HepG2 (cell line): ENCODE measurements around the gene SNAPC4. TPM values are rescaled to one million over a fixed set of nuclear protein-coding genes. Genes with fewer than 3 reads are reported as not detected.

Experiments used
- ARNT ChIP-seq: fragments of 450-650 bp; IDR thresholded peaks from 2 replicates; pipeline ENCODE4 v1.6.1; 2017
- BATF2 ChIP-seq: sonication (generic); formaldehyde crosslinking; IDR thresholded peaks from 2 replicates; pipeline ENCODE4 v1.8.0; 2022; ENCODE audit warnings: mild to moderate bottlenecking, missing genetic modification reagents, moderate library complexity
- CHCHD3 ChIP-seq: sonication (generic); formaldehyde crosslinking; IDR thresholded peaks from 2 replicates; pipeline ENCODE4 v1.8.0; 2022; ENCODE audit warnings: mild to moderate bottlenecking, missing genetic modification reagents, moderate library complexity
- DMAP1 ChIP-seq: IDR thresholded peaks from 2 replicates; pipeline ENCODE4 v1.6.1; 2016
- DZIP1 ChIP-seq: sonication (generic); formaldehyde crosslinking; IDR thresholded peaks from 2 replicates; pipeline ENCODE4 v1.5.0; 2020; ENCODE audit warnings: mild to moderate bottlenecking, missing genetic modification reagents
- FOXO1 ChIP-seq: sonication (generic); formaldehyde crosslinking; IDR thresholded peaks from 2 replicates; pipeline ENCODE4 v1.4.0; 2020; ENCODE audit warnings: missing genetic modification reagents
- GTF2F1 ChIP-seq: fragments of 150-350 bp; IDR thresholded peaks from 2 replicates; pipeline ENCODE4 v1.6.1; 2014; ENCODE audit warnings: low read length
- KAT7 ChIP-seq: IDR thresholded peaks from 2 replicates; pipeline ENCODE4 v1.6.1; 2018; ENCODE audit warnings: borderline replicate concordance, missing compliant biosample characterization
- NFYC ChIP-seq: IDR thresholded peaks from 2 replicates; pipeline ENCODE4 v1.6.1; 2016; ENCODE audit warnings: missing genetic modification reagents, missing compliant biosample characterization
- NONO ChIP-seq, 2 experiments: fragments of 450-650 bp in 1 of 2; sonication (generic) in 1 of 2; formaldehyde crosslinking in 1 of 2; IDR thresholded peaks in 1 of 2; conservative IDR thresholded peaks in 1 of 2; 2 replicates each; pipeline versions ENCODE4 v1.6.1 to v1.8.0; 2017 to 2022; ENCODE audit warnings: mild to moderate bottlenecking in 1 of 2, missing genetic modification reagents in 1 of 2, moderate library complexity in 1 of 2
- ONECUT2 ChIP-seq: sonication (generic); formaldehyde crosslinking; IDR thresholded peaks from 2 replicates; pipeline ENCODE4 v1.4.0; 2020; ENCODE audit warnings: missing genetic modification reagents
- SNAPC2 ChIP-seq: sonication (generic); formaldehyde crosslinking; IDR thresholded peaks from 2 replicates; pipeline ENCODE4 v1.8.1; 2022; ENCODE audit warnings: mild to moderate bottlenecking, missing genetic modification reagents
- SRSF4 ChIP-seq: fragments of 200-400 bp; formaldehyde crosslinking; IDR thresholded peaks from one replicate; pipeline ENCODE4 v1.6.1; 2018; ENCODE audit warnings: mild to moderate bottlenecking, low read depth, low read length, moderate library complexity; ENCODE audit not compliant: poor library complexity, severe bottlenecking
- ZBTB20 ChIP-seq: sonication (generic); formaldehyde crosslinking; IDR thresholded peaks from 2 replicates; pipeline ENCODE4 v1.8.1; 2023; ENCODE audit warnings: missing genetic modification reagents, low read depth, mild to moderate bottlenecking, borderline replicate concordance
- ZBTB21 ChIP-seq: sonication (generic); formaldehyde crosslinking; IDR thresholded peaks from 2 replicates; pipeline ENCODE4 v1.4.0; 2020; ENCODE audit warnings: missing genetic modification reagents
- ZNF160 ChIP-seq: sonication (generic); formaldehyde crosslinking; IDR thresholded peaks from 2 replicates; pipeline ENCODE4 v1.8.0; 2022; ENCODE audit warnings: mild to moderate bottlenecking, inconsistent platforms, missing genetic modification reagents
- ZNF224 ChIP-seq: sonication (generic); formaldehyde crosslinking; IDR thresholded peaks from 2 replicates; pipeline ENCODE4 v1.5.0; 2020; ENCODE audit warnings: mild to moderate bottlenecking, missing genetic modification reagents
- ZNF274 ChIP-seq: sonication (generic); formaldehyde crosslinking; IDR thresholded peaks from 2 replicates; pipeline ENCODE4 v1.5.1; 2020; ENCODE audit warnings: mild to moderate bottlenecking, missing genetic modification reagents
- ZNF292 ChIP-seq: sonication (generic); formaldehyde crosslinking; IDR thresholded peaks from 2 replicates; pipeline ENCODE4 v1.8.1; 2022; ENCODE audit warnings: mild to moderate bottlenecking, low read depth, missing genetic modification reagents, borderline replicate concordance
- ZNF543 ChIP-seq: sonication (generic); formaldehyde crosslinking; IDR thresholded peaks from 2 replicates; pipeline ENCODE4 v1.4.0; 2020; ENCODE audit warnings: mild to moderate bottlenecking, missing genetic modification reagents
- ZNF557 ChIP-seq: sonication (generic); formaldehyde crosslinking; IDR thresholded peaks from 2 replicates; pipeline ENCODE4 v1.4.0; 2020; ENCODE audit warnings: missing genetic modification reagents
- ZNF558 ChIP-seq: sonication (generic); formaldehyde crosslinking; IDR thresholded peaks from 2 replicates; pipeline ENCODE4 v1.9.0; 2022; ENCODE audit warnings: mild to moderate bottlenecking, missing genetic modification reagents, borderline replicate concordance
- ZNF780A ChIP-seq: sonication (generic); formaldehyde crosslinking; IDR thresholded peaks from 2 replicates; pipeline ENCODE4 v1.8.0; 2022; ENCODE audit warnings: mild to moderate bottlenecking, missing genetic modification reagents, moderate library complexity
- ZNF891 ChIP-seq: sonication (generic); formaldehyde crosslinking; IDR thresholded peaks from 2 replicates; pipeline ENCODE4 v1.5.0; 2020; ENCODE audit warnings: mild to moderate bottlenecking, missing genetic modification reagents
- ZZZ3 ChIP-seq: sonication (generic); formaldehyde crosslinking; IDR thresholded peaks from 2 replicates; pipeline ENCODE4 v1.4.0; 2020; ENCODE audit warnings: missing genetic modification reagents, mild to moderate bottlenecking, borderline replicate concordance
- polyA plus RNA-seq, 8 experiments: library from polyadenylated mRNA; depleted of rRNA in 3 of 8; stranded (reverse) in 7 of 8; unstranded in 1 of 8; fragments of >200 nt; fragmentation: Illumina TruSeq in 4 of 8; extraction: Trizol in 4 of 8; gene quantifications; 2 replicates each; pipeline versions ENCODE4 v1.2.1 to v1.2.3, GENCODE V29; 2011 to 2016; ENCODE audit warnings: low read depth in 4 of 8, missing spikeins in 1 of 8, mixed read lengths in 1 of 8; ENCODE audit not compliant: insufficient read depth in 1 of 8
- total RNA-seq, 5 experiments: library from RNA; depleted of rRNA; stranded (reverse); fragments of >200 nt; fragmentation: Illumina TruSeq; extraction: Trizol; gene quantifications; 2 replicates each; pipeline ENCODE4 v1.2.3, GENCODE V29; 2016; ENCODE audit warnings: low read depth in 1 of 5
- TF ChIP-seq, protein P1 (sequence below): sonication (generic); formaldehyde crosslinking; IDR thresholded peaks from 2 replicates; pipeline ENCODE4 v1.4.0; 2020; ENCODE audit warnings: missing genetic modification reagents
- TF ChIP-seq, protein P2 (sequence below): sonication (generic); formaldehyde crosslinking; IDR thresholded peaks from 2 replicates; pipeline ENCODE4 v1.4.0; 2020; ENCODE audit warnings: low read depth, mild to moderate bottlenecking, missing genetic modification reagents

Gene SNAPC4
- total and polyA plus RNA-seq, 2 of the 13 experiments (the other 11 are each of a cell fraction or from before 2014, with no cell fraction given): 2.0 to 6.0 TPM

- TF ChIP-seq ZNF292: no peak
- TF ChIP-seq ZNF160 (CRISPR knock-in tag): no peak
- no peak for TF ChIP-seq NONO (IDR thresholded peaks at IDR 0.05)
- peak; percentile 70 for TF ChIP-seq NONO (CRISPR knock-in tag; conservative IDR thresholded peaks at IDR 0.05)
- peak; percentile 35; the same call in 1 of the 2 replicates for TF ChIP-seq ZNF224
- no peak for TF ChIP-seq FOXO1
- no peak for TF ChIP-seq ZZZ3
- TF ChIP-seq ZNF891: 0 out of 2 replicates have a peak, but pooled peaks have one; percentile 47
- no peak for TF ChIP-seq ZBTB21 (CRISPR knock-in tag)
- TF ChIP-seq, protein P1, sequence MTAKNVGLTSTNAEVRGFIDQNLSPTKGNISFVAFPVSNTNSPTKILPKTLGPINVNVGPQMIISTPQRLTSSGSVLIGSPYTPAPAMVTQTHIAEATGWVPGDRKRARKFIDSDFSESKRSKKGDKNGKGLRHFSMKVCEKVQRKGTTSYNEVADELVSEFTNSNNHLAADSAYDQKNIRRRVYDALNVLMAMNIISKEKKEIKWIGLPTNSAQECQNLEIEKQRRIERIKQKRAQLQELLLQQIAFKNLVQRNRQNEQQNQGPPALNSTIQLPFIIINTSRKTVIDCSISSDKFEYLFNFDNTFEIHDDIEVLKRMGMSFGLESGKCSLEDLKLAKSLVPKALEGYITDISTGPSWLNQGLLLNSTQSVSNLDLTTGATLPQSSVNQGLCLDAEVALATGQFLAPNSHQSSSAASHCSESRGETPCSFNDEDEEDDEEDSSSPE (CRISPR knock-in tag): no peak
- TF ChIP-seq ZNF780A (CRISPR knock-in tag): no peak
- TF ChIP-seq DZIP1: 0 out of 2 replicates have a peak, but pooled peaks have one; percentile 70
- no peak for TF ChIP-seq CHCHD3
- TF ChIP-seq SNAPC2 (CRISPR knock-in tag): no peak
- peak; percentile 58 for TF ChIP-seq DMAP1 (CRISPR knock-in tag)
- no peak for TF ChIP-seq ZBTB20 (CRISPR knock-in tag)
- TF ChIP-seq GTF2F1: no peak
- no peak for TF ChIP-seq SRSF4
- no peak for TF ChIP-seq BATF2
- no peak for TF ChIP-seq NFYC (CRISPR knock-in tag)
- TF ChIP-seq KAT7: 0 out of 2 replicates have a peak, but pooled peaks have one; percentile 23
- no peak for TF ChIP-seq ZNF557 (CRISPR knock-in tag)
- no peak for TF ChIP-seq ARNT
- 0 out of 2 replicates have a peak, but pooled peaks have one; percentile 50 for TF ChIP-seq ZNF558 (CRISPR knock-in tag)
- TF ChIP-seq ZNF274: 0 out of 2 replicates have a peak, but pooled peaks have one; percentile 10
- TF ChIP-seq, protein P2, sequence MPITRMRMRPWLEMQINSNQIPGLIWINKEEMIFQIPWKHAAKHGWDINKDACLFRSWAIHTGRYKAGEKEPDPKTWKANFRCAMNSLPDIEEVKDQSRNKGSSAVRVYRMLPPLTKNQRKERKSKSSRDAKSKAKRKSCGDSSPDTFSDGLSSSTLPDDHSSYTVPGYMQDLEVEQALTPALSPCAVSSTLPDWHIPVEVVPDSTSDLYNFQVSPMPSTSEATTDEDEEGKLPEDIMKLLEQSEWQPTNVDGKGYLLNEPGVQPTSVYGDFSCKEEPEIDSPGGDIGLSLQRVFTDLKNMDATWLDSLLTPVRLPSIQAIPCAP (CRISPR knock-in tag): no peak
- TF ChIP-seq ZNF543 (CRISPR knock-in tag): no peak
- no peak for TF ChIP-seq ONECUT2
Measured at GRCh38 chr9:136372561-136373299, 27.2 kb downstream of the SNAPC4 start (continued).
